Activated naive CD4-positive, alpha-beta T cell treated with anti-CD3 and anti-CD28 coated beads, Interleukin-2, amount 50 U/mL, for 72 hours (primary cell): ENCODE measurements around the gene ZNF146. TPM values are rescaled to one million over a fixed set of nuclear protein-coding genes. Genes with fewer than 3 reads are reported as not detected.
"Not testable (repeated sequence)": the region's sequence is repeated elsewhere in the genome, so short reads cannot be mapped to it uniquely, and the experiment has no call there.

ENCODE experiments used
- ATAC-seq, 2 donors: fragments of 150-1000 bp; cut with Tn5 transposase; 2 replicates each; pipeline ENCODE4 v1.10.0; 2021; ENCODE audit warnings: mild to moderate bottlenecking in 2 of 2, moderate library complexity in 2 of 2
- DNase-seq, 2 donors: peaks; one replicate each; pipeline ENCODE4 v3.0.0; 2021 to 2022; ENCODE audit warnings: low spot score in 2 of 2
- H3K27ac Mint-ChIP-seq, 2 donors: one replicate each; pipeline ENCODE4 v1.8.0; 2022; ENCODE audit warnings: mild to moderate bottlenecking in 2 of 2, mixed read lengths in 2 of 2
- H3K36me3 Mint-ChIP-seq, 2 donors: one replicate each; pipeline ENCODE4 v1.8.0; 2022; ENCODE audit warnings: mixed read lengths in 2 of 2
- H3K9me3 Mint-ChIP-seq, 2 donors: one replicate each; pipeline ENCODE4 v1.8.0; 2022; ENCODE audit warnings: mixed read lengths in 2 of 2
- total RNA-seq, 2 donors: library from RNA; stranded (reverse); gene quantifications; one replicate each; pipeline ENCODE4 v1.2.3, GENCODE V29; 2022

ZNF146 gene
- total RNA-seq, 2 donors from 2014 or later, result 64.1 to 90.3 TPM

GRCh38 chr19:36215276-36216123 is 594 bp downstream of the ZNF146 start:
- Mint-ChIP-seq H3K27ac (no peak overlapping the region), H3K36me3 (peaks cover 12 to 25% of the 10 kb centered on the region in 2 donors), H3K9me3 (no peaks in the 10 kb centered on the region)
- DNase-seq (peak in 1 of 2 donors; percentile 8), ATAC-seq (no peak)

GRCh38 chr19:36221474-36221873 is 6.6 kb downstream of the ZNF146 start:
- no peak for DNase-seq
- Mint-ChIP-seq H3K27ac (no peak overlapping the region), H3K9me3 (peaks cover 4 to 14% of the 10 kb centered on the region in 2 donors), H3K36me3 (peaks cover 50 to 80% of the 10 kb centered on the region in 2 donors)
- ATAC-seq, result no peak

GRCh38 chr19:36222503-36222902 is 7.6 kb downstream of the ZNF146 start:
- H3K9me3 Mint-ChIP-seq, result peaks cover 4 to 15% of the 10 kb centered on the region in 2 donors
- DNase-seq, result no peak

GRCh38 chr19:36225219-36225892 is 10.4 kb downstream of the ZNF146 start:
- DNase-seq (no peak), ATAC-seq (peak in 1 of 2 donors; percentile 51)
- Mint-ChIP-seq H3K9me3 (peaks cover 19 to 31% of the 10 kb centered on the region in 2 donors), H3K27ac (peak overlapping the region in 1 of 2 donors; percentile 46), H3K36me3 (peaks cover 64 to 91% of the 10 kb centered on the region in 2 donors)

More at GRCh38 chr19:36222503-36222902, 7.6 kb downstream of the ZNF146 start:
- Mint-ChIP-seq H3K36me3 (peaks cover 52 to 79% of the 10 kb centered on the region in 2 donors), H3K27ac (no peak overlapping the region)
- ATAC-seq, result no peak

- H3K27ac Mint-ChIP-seq, ATAC-seq, DNase-seq: not testable (repeated sequence)
- peaks cover 87 to 97% of the 10 kb centered on the region in 2 donors for H3K36me3 Mint-ChIP-seq
- H3K9me3 Mint-ChIP-seq, result peaks cover 47 to 52% of the 10 kb centered on the region in 2 donors
These were observed 18.7 kb downstream of the ZNF146 start for GRCh38 chr19:36233626-36234025.

- DNase-seq (no peak), ATAC-seq (no peak)
- Mint-ChIP-seq H3K36me3 (peaks cover 81 to 91% of the 10 kb centered on the region in 2 donors), H3K9me3 (peaks cover 48 to 50% of the 10 kb centered on the region in 2 donors), H3K27ac (no peak overlapping the region)
These were observed 21.5 kb downstream of the ZNF146 start for GRCh38 chr19:36236304-36236945.

- Mint-ChIP-seq H3K27ac (no peak overlapping the region), H3K36me3 (peaks cover 78 to 90% of the 10 kb centered on the region in 2 donors), H3K9me3 (peaks cover 48 to 50% of the 10 kb centered on the region in 2 donors)
- DNase-seq (no peak), ATAC-seq (no peak)
These were observed 22.0 kb downstream of the ZNF146 start for GRCh38 chr19:36236946-36237310.

- DNase-seq (no peak), ATAC-seq (no peak)
- H3K27ac Mint-ChIP-seq, result no peak overlapping the region
- H3K36me3 Mint-ChIP-seq, result peaks cover 53 to 58% of the 10 kb centered on the region in 2 donors
- H3K9me3 Mint-ChIP-seq, result peaks cover 34 to 44% of the 10 kb centered on the region in 2 donors
These were observed 29.2 kb downstream of the ZNF146 start for GRCh38 chr19:36244066-36244465.

- Mint-ChIP-seq H3K36me3 (peaks cover 41 to 47% of the 10 kb centered on the region in 2 donors), H3K27ac (no peak overlapping the region), H3K9me3 (peaks cover 21 to 35% of the 10 kb centered on the region in 2 donors)
- DNase-seq (no peak), ATAC-seq (no peak)
These were observed 30.5 kb downstream of the ZNF146 start for GRCh38 chr19:36245210-36246005.

- no peak overlapping the region for H3K27ac Mint-ChIP-seq
- ATAC-seq (no peak), DNase-seq (no peak)
- H3K36me3 Mint-ChIP-seq, result peaks cover 38 to 47% of the 10 kb centered on the region in 2 donors
- H3K9me3 Mint-ChIP-seq, result peaks cover 21 to 35% of the 10 kb centered on the region in 2 donors
These were observed 31.1 kb downstream of the ZNF146 start for GRCh38 chr19:36246006-36246481.

GRCh38 chr19:36252047-36252446 is 37.1 kb downstream of the ZNF146 start:
- H3K36me3 Mint-ChIP-seq, result peaks cover 26 to 50% of the 10 kb centered on the region in 2 donors
- no peak for ATAC-seq
- peaks cover 27 to 30% of the 10 kb centered on the region in 2 donors for H3K9me3 Mint-ChIP-seq
- DNase-seq, result no peak
- H3K27ac Mint-ChIP-seq, result no peak overlapping the region

- no peak for ATAC-seq
These were observed 39.9 kb downstream of the ZNF146 start for GRCh38 chr19:36254848-36255247.

GRCh38 chr19:36255316-36255715 is 40.4 kb downstream of the ZNF146 start:
- H3K27ac Mint-ChIP-seq, result no peak overlapping the region
- H3K36me3 Mint-ChIP-seq, result peaks cover 39 to 53% of the 10 kb centered on the region in 2 donors
- H3K9me3 Mint-ChIP-seq, result peaks cover 25 to 32% of the 10 kb centered on the region in 2 donors
- DNase-seq, result no peak
- no peak for ATAC-seq

More at GRCh38 chr19:36254848-36255247, 39.9 kb downstream of the ZNF146 start:
- no peak overlapping the region for H3K27ac Mint-ChIP-seq
- no peak for DNase-seq
- H3K36me3 Mint-ChIP-seq, result peaks cover 39 to 53% of the 10 kb centered on the region in 2 donors
- peaks cover 25 to 32% of the 10 kb centered on the region in 2 donors for H3K9me3 Mint-ChIP-seq

GRCh38 chr19:36256064-36256463 is 41.2 kb downstream of the ZNF146 start:
- H3K9me3 Mint-ChIP-seq, result peaks cover 25 to 32% of the 10 kb centered on the region in 2 donors
- peaks cover 39 to 51% of the 10 kb centered on the region in 2 donors for H3K36me3 Mint-ChIP-seq
- no peak overlapping the region for H3K27ac Mint-ChIP-seq
- DNase-seq, result no peak
- ATAC-seq, result no peak

- no peak for ATAC-seq
- H3K36me3 Mint-ChIP-seq, result peaks cover 31 to 42% of the 10 kb centered on the region in 2 donors
- no peak overlapping the region for H3K27ac Mint-ChIP-seq
- no peak for DNase-seq
- peaks cover 19 to 26% of the 10 kb centered on the region in 2 donors for H3K9me3 Mint-ChIP-seq
These were observed 42.1 kb downstream of the ZNF146 start for GRCh38 chr19:36256853-36257519.
